GM19238 (cell line): Measurements from ENCODE around the gene KIF5C.

Experiments
- DNase-seq: peaks from one replicate; pipeline ENCODE4 v3.0.0; 2011; ENCODE audit warnings: low spot score; ENCODE audit not compliant: insufficient read length

Gene KIF5C

DNA sequence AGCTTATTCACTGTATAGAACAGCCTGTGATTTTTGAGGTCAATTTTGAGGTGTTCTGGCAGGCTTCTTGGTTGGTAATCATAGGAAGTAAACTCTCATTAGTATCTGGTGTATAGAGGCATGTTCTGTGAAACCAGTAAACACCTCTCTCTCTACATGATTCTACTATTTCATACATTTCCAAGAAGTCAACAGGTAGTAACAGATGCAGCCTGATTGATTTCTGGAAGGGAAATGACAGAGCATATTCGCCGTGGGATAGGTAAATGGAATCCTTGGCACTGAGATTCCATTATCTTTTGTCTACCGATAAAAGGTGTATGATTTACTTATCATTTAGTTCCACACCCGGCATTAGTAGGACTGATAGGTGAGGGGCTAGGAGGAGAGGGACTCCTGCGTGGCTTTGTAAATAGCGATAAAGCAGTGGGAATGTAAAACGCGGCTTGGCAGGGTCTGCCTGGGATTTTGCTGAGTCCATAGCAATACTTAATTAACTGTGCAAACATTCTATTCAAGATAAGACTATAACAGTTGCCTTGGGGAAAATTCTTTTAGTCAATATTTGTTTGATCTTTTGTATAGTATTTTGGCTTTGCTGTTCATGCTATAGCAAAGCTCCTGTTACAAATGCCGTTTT is 195.8 kb downstream of the KIF5C start:
- no peak for DNase-seq

DNA sequence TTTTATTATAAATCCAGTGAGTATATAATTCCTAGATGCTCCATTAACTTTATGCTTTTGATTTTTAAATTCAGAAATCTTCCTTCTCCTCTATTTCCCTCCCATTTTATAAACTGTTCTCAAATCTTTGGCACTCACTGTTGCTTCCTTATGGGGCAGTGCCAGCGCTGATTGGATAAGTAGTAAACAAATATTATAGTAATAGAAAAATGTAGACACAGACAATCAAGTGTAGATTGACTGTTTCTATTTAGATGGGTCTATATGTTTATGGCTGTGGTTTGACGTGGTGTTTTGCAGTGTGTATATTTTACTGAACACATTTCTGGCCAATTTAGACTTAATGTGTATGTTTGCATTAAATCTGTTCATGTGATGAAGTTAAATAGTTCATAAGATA is 200.1 kb downstream of the KIF5C start:
- DNase-seq = no peak

DNA sequence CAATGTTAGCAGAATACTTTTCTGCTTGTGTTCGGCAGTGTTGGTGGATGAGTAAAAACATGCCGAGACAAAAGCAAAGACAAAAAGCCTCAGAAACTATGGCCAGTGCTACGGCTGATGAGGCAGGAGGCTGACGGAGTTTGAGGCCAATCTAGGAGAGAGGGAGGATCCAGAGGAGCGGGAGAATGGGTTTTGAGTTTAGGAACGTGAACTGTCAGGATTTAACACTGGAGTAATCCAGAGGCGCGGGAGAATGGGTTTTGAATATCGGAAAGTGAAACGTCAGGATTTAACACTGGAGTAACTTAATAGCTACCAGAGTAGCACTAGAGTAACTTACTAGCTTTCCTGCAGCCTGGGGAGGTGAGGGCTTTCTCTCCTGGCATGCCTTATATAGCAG is 200.8 kb downstream of the KIF5C start:
- DNase-seq = no peak
